IPS-NIHi11 (cell line): Measurements from ENCODE around the gene KCNH1.
A peak's percentile ranks its signal among the peaks of the same experiment; 100 is the strongest.
"Not testable (repeated sequence)": the region's sequence is repeated elsewhere in the genome, so short reads cannot be mapped to it uniquely, and the experiment has no call there.

ENCODE experiments used
- DNase-seq: peaks from one replicate; pipeline ENCODE4 v3.0.0; 2012; ENCODE audit warnings: mixed read lengths, low spot score

KCNH1 gene

GRCh38 chr1:211007830-211008229 lies 126.1 kb downstream of the KCNH1 start:
- no peak for DNase-seq

GRCh38 chr1:210995931-210996330 lies 138.0 kb downstream of the KCNH1 start:
- not testable (repeated sequence) for DNase-seq

DNA sequence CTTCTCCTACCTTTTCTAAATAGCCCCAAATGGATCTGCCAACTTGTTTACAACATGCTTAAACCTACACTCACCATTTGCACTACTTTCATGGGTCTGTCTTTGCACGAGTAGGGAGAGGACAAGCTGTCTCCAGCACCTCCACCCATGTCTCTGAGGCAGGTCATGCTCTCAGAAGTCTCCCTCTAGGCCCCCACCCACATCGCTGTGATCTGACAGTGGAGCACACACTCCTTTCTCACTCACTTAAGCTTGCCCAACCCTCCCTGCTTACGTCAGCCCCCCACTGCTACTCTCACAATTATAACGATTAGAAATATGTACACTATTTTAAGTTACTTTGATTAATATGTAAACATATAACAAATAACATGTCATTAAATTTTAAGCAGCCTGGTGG lies 141.1 kb downstream of the KCNH1 start:
- no peak for DNase-seq

GRCh38 chr1:210989905-210990304 lies 144.0 kb downstream of the KCNH1 start:
- DNase-seq = no peak

DNA sequence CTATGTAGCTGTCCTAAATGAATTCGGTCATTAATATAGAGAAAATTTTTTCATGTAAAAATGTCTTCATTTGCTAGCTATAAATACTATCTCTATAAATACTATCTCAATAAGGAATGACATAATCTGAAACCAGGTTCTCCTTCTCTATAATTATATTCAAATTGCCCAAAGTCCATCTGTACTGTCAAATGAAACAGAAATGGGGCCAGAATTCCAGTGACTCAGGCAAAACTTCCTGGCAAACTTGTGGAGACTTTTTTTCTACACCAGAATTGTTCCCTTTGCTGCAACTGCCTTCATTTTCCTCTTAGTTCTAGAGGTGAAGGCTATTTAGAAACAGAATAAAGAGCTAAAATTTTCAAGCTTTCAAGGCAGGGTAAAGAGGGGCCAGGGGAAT lies 152.5 kb downstream of the KCNH1 start:
- DNase-seq = no peak

DNA sequence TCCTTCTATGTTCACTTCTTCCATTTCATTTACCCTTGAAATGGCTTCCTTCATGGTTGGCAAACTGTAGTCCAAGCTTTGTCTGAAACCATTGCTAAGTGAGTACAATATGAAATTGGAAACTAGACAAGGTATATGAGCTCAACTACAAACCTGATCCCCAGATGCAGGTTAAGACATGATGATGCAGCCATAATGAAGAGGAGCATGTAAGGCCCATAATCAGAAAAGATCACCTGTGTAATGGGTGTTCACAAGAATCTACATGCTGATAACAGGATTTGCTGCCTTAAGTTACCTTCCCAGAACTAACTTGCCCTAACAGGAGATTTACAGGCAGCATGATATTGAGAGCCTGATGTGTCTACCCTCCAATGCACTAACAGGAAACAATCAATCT lies 153.9 kb downstream of the KCNH1 start:
- DNase-seq = no peak

DNA sequence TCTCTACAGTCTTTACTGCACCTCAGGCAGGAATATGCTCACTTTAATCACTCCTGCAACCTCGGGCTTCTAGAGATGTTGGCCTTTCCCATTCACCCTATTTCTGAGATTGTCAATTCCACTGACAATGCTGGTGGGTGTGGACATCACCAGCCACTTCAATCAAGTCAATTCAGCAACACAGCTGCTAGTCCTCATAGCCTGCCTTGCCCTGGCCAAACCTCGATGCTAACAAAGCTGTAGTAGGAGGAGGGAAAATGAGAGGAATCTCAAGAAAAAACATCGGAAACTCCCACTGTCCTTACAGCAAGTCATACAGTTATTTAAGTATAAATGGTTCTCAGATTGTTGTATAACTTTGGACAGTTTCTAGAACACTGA lies 155.0 kb downstream of the KCNH1 start:
- DNase-seq = no peak

GRCh38 chr1:210978316-210978973 lies 155.5 kb downstream of the KCNH1 start:
- DNase-seq = no peak

- DNase-seq = no peak
Measured at GRCh38 chr1:210951279-210951678, 182.7 kb downstream of the KCNH1 start.

GRCh38 chr1:210949940-210950546 lies 183.9 kb downstream of the KCNH1 start:
- peak; percentile 65 for DNase-seq

DNA sequence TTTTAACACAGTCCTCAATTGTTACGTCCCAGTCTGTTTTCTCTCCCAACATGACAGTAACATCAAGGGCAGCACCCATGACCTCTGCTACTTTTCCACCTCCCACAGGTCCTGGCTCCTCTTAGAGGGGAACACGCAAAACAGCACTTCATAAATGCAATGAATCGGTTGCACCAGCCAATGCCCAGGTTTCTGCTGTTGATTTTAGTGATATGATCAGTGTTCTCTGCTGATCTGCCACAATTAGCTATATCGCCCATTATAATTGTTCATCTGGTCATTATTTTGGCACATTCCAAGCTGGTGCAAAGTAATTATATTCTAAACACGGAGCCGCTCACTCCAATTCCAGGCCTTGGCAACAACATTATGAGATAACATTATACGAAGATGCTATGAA lies 184.5 kb downstream of the KCNH1 start:
- no peak for DNase-seq

GRCh38 chr1:210949039-210949438 lies 184.9 kb downstream of the KCNH1 start:
- DNase-seq = no peak

DNA sequence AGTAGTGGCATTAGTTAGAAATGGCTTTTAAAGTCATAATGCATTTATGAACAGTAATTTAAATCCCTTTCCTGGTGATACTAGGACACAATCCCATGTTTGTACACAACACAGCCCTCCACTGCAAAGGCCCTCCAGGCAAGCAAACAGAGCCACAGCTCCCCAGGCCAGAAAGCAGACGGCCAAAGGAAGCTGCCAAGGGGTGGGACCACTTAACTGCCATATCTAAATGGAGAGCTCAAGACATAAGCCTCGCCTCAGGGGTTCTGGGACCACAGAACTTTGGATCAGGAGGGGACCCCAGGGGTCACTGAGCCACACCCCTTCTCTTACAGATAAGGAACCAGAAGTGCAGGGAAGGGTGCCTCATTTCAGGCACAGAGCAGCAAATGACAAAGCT lies 189.7 kb downstream of the KCNH1 start:
- DNase-seq = no peak

DNA sequence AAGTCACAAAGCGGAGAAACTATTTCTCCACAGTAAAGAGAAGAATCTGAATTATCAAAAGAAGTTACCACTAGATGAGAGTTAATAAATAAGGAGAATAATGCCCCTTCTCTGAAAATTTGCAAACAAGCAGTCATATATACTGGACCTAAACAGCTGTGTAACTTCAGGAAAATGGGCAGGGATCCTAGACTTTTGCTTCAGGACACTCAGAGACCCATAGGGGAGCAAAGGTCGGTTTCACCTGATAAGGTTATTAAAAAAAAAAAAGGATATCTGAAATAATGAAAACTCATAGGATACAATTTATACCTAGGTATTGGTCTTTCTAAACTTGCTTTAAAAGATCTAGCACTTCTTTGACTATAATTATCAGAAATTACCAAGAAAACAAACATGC lies 191.4 kb downstream of the KCNH1 start:
- DNase-seq = no peak

GRCh38 chr1:210940081-210940617 lies 193.8 kb downstream of the KCNH1 start:
- no peak for DNase-seq

DNA sequence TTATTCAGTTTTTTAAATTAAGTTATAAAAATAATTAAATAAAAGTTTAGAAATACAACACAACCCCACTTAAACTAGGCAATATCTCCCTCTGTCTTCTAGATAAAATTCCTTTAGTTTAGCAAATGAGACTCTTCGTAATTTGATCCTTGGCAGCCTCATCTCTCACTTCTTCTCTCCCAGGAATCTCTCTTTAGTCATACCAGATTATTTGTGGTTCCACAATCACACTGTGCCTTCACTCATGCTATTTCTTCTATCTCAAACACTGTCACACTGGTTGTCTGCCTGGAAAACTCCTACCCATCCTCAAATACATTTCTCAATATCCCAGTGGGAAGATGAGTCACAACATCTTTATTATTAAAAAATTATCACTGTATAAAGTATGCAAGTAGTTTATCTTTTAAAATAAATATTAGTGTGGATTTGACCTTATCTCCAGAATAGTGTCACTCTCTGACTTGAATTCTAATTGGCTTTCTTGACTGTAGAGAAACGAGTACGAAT lies 195.5 kb downstream of the KCNH1 start:
- DNase-seq = no peak

DNA sequence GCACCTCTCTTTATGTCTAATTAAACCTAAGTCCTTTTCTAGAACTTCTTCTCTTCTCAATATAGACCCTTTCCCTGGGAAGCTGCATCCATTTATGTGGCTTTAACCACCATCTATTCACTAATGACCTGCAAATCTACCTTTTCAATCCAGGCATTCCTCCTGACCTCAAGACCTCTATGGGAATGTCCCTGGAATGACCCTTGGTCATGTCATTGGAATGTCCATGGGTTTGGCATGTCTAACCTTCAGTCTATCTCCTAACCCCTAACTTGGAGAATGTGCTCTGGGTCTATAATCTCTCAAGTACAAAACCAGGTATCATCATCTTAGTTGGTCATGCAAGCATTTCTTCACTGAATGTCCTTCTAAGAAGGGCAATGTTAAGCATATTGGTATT lies 196.1 kb downstream of the KCNH1 start:
- no peak for DNase-seq

GRCh38 chr1:210935905-210936304 lies 198.0 kb downstream of the KCNH1 start:
- no peak for DNase-seq

GRCh38 chr1:210932104-210932503 lies 201.8 kb downstream of the KCNH1 start:
- no peak for DNase-seq

- DNase-seq = no peak
Measured at GRCh38 chr1:210922666-210923065, 211.3 kb downstream of the KCNH1 start.

- no peak for DNase-seq
Measured at GRCh38 chr1:210920716-210921694, 212.9 kb downstream of the KCNH1 start.

DNA sequence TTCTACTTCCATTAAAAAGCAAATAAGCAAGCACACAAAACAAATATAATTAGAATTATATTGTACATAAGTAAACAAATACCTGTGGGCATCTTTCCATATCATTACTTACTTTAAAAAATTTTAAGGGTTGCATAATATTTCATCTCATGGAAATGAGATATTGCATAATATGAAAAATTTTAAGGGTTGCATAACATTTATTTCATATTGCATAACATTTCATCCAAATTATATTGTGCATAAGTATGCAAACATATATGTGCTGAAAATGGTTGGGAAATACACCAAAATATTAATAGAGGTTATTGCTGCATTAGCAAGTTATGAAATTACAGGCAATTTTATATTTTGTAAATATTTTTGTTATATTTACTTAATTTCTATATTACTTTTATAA lies 213.7 kb downstream of the KCNH1 start:
- no peak for DNase-seq
